GM18508 (cell line): ENCODE data around the gene MOSPD2.

ENCODE experiments used
- ATAC-seq: cut with Tn5 transposase; IDR thresholded peaks from one replicate; pipeline ENCODE4 v1.9.1; 2021; ENCODE audit warnings: moderate number of reproducible peaks; ENCODE audit not compliant: insufficient read depth, unreplicated experiment

Gene MOSPD2

DNA sequence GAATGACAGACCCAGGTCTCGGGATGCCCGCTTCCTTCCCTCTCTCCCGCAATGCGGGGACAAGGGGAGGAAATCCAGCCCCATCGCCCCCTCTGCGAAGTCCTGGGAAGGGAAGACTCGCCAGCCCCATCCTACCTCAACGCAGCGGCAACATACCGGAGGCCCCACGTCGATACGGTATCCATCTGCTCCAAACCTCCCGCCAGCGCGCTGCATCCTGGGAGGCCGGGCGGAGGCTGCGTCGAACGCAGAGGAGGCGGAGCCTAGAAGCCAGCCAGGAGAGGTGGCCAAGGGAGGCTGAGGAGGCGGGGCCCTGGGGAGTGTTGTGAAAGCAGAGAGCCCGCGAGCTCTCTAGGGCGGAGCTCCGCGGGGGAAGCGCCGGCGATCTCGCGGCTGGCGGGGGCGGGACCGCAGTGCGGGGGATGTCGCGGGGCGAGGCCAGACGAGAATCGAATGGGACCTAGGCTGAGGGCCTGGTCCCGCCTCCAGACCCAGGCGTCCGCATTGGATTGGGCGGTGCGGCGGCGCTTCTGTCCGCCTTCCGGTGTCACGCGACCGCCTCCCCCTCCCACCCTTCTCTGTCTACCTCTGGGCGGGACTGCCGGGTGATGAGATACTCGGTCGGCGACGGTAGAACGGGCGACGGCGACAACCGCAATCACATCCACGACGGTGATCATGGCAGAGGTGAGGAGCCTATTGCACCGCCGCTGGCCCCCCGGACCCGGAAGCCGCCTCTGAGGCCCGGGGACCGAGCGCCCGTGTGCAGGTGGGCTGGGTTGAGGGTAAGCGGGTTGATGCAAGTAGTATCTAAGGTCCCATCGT is at the start of gene MOSPD2, which contains the start of gene FANCB:
MOSPD2 (plus strand) TSS at position 571 of the 825 bp plus-strand sequence; CDS start at position 679, 108 bp downstream.
FANCB (minus strand) TSS at position 219 of the 825 bp plus-strand sequence. CDS start 7,559 bp downstream, outside the sequence.
- peak; percentile 94 for ATAC-seq

DNA sequence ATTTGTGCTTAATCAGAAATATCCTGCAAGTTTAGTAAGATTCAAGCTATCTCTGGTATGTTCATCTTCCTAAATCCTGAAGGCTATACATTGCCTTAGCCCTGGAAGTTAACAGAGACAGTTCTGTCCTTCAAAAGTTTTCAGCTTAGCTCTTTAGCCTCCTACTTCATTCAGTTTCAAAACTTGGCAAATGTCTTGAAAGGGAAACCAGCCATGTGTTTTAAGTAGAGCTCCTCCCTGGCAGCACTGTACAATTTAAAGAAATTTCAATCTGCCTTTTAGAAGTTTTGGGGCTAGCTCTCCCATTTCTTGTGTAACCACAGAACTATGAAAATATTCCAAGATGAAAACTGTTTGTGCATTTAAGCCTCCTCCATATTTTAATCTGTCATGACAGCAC is 47.4 kb upstream of the MOSPD2 start:
- no peak for ATAC-seq

GRCh38 chrX:14826319-14826718 is 46.9 kb upstream of the MOSPD2 start:
- no peak for ATAC-seq

DNA sequence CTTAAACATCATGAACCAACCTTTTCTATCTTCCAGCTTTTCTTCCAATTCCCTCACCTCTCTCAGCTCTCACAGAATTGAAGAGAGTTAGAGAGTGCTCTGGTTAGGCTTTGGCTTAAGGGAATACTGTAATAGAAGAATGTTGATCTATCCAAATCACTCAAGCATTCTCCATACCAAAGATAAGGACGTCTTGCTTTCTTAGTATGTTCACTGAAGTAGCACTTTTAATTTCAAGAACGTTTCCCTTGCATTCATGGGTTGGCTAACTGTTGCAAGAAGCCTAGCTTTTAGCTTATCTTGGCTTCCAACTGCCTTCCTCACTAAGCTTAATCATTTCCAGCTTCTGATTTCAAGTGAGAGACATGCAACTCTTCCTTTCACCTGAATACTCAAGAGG is 43.6 kb upstream of the MOSPD2 start:
- ATAC-seq, result no peak

DNA sequence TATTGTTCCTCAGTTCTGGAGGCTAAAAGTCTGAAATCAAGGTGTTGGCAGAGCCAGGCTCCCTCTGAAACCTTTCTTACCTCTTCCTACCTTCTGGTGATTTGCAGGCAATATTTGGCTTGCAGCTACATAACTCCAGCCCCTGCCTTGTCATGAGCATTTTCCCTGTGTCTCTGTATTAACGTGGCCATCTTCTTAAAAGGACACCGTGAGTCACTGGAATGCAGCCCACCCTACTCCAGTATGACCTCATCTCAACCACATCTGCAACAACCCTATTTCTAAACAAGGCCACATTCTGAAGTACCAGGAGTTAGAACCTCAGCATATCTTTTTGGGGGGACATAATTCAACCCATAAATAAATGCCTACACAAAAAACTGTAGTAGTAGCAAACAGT is 41.1 kb upstream of the MOSPD2 start:
- no peak for ATAC-seq

DNA sequence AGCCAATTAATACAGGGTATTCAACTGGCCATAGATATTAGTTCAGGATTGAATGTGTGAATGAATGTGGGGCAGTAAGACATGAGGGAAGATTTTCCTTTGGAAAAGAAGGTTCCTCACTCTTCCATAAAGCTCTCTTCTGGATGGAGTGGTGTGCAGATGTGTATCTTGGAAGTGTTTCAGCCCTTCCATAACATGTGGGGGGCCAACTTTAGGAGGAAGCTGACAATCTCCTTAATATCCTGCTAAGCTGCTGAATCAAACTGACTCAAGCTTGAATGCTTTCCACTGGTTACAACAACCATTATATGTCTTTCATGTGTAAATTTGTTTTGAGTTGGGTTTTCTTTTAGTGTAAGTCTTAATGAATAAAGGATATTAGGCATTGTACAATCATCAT is 40.6 kb upstream of the MOSPD2 start:
- ATAC-seq, result no peak

GRCh38 chrX:14837155-14837554 is 36.1 kb upstream of the MOSPD2 start:
- no peak for ATAC-seq

DNA sequence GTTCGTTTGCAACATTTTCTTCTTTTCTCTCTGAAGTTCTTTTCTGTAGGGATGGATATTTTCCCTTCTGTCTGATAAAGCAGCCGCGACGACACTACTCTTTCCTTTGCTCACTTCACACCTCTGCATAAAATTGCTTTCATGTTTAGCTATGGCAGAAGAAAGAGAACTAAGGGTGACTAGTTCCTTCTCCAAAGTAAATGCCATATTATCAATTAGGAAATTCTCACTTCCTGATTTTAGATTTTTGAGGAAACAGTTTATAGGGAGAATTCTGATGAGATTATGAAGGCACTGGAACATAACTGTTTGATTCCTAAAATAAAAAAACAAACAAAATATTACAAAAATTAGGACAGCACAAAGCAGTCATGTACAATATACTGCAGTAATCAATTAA is 29.6 kb upstream of the MOSPD2 start:
- no peak for ATAC-seq

- no peak for ATAC-seq
Observed at GRCh38 chrX:14851526-14851925, 21.7 kb upstream of the MOSPD2 start.

DNA sequence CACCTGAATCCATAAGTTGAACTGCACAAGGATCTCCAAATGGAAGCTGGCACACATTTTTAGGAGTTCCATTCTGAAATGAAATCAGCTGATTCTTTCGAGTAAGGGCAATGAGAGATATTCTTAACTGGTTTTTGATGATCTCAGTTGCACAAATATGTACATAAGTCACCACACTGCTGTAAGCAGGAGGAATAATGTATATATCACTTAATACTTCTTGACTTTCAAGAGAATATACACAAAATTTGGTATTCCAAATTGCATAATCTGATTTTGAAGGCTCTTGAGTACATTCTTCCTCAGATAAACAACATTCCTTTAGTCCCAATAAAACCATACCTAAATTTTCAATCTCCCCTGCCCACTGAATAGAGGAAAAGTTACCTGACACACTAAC is 8.6 kb upstream of the MOSPD2 start:
- no peak for ATAC-seq

DNA sequence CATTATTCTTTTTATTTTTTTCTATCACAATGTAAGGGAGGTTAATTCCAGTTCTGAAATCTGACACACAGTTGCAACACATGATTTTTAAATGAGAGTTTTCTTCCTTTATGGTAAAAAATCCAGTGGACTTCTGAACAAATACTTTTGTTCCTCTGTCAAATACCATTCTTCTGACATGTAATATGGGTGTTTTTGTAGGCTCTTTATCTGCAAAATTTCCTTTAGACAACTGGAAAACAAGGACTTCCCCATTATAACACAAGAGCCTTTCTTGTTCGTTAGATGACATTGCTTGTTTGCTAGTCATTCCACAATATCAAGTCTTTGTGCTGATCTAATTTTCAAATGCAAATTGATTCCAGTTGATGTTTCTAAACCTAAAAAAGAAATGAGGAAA is 8.0 kb upstream of the MOSPD2 start:
- ATAC-seq, result no peak

GRCh38 chrX:14871767-14872166 is 1.5 kb upstream of the MOSPD2 start:
- no peak for ATAC-seq

- ATAC-seq, result no peak
Observed at GRCh38 chrX:14872355-14872754, 866 bp upstream of the MOSPD2 start.

- ATAC-seq, result no peak
Observed at GRCh38 chrX:14873676-14874049, 442 bp downstream of the MOSPD2 start.

- no peak for ATAC-seq
Observed at GRCh38 chrX:14875624-14876023, 2.4 kb downstream of the MOSPD2 start.

DNA sequence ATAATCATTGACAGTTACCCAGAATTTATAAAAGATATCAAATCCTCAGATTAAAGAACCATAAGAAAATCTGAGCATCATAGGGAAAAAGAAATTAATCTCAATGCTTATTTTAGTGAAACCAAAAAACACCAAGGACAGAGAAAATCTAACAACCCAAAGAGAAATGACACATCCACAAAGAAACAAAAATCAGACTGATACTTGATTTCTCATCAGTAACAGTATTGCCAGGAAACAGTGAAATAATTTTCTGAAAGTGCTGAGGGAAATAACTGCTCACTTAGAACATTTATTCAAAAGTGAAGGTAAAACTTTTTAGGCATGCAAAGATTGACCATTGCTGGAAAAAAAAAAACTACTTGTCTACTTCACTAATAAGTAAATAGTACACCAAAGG is 10.6 kb downstream of the MOSPD2 start:
- no peak for ATAC-seq

DNA sequence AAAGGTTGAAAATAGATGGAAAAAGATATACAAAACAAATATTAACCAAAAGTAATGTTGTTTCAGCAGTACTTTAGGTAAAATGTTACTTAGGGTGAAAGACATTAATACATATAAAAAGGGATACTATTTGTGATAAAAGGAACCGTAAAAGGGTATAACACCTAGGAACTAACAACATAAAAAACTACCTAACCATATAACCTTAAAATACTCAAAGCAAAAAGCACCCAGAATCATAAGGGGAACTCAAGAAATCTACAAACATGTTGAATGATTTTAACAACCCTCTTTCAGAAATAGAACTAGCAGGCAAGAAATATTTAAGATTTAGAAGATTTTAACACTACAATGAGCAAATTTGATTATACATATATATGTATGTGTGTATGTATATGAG is 11.5 kb downstream of the MOSPD2 start:
- ATAC-seq, result no peak

- no peak for ATAC-seq
Observed at GRCh38 chrX:14886252-14886651, 13.0 kb downstream of the MOSPD2 start.

- ATAC-seq, result no peak
Observed at GRCh38 chrX:14896273-14896672, 23.1 kb downstream of the MOSPD2 start.

GRCh38 chrX:14897042-14897441 is 23.8 kb downstream of the MOSPD2 start:
- no peak for ATAC-seq

- ATAC-seq, result peak; percentile 95
Observed at GRCh38 chrX:14899607-14900006, 26.4 kb downstream of the MOSPD2 start.

DNA sequence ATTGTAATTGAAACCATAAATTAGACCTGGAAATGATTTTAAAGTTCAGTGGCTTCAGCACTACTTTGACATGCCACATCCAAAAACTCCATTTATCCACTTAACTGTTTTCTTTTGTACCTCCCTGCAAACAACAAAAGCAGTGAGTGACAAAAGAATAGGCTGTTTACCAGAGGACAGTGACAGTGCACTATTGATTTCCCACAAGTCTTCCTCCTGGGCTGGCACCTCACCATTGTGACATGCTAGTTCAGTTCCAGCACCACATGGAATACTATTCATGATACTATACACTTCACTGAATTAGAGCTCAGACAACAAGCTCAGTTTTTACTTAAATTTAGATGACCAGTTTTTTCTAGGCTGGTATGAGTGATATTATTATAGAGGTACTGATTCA is 29.3 kb downstream of the MOSPD2 start:
- no peak for ATAC-seq
